ENCODE results near the gene RXRB.

DNA sequence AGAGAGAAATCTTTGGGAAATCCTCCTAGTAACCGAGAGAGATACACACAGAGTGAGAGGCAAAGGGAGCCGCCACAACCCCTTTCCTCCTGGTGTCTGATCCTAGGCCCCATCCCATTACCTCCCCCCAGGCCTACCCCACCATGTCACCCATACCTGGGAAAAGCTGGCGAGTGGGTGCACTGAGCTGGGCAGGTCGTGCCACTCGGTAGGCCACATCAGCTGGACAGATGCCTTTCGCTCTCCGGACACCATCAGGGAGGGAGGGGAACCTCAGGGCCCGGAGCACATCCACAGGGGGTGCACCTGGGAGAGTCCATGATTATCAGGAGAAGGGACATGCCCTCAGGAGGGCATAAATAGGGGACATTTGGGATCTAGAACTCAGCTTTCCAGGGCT is 11.3 kb downstream of the RXRB start:
- TF ChIP-seq CTCF (IDR thresholded peaks at IDR 0.05) (no peak), EP300 (IDR thresholded peaks at IDR 0.05) (no peak), POLR2A (IDR thresholded peaks at IDR 0.05) (no peak)

All from sigmoid colon (tissue), 4 donors.